Measurements from ENCODE around the gene LIN28A. TPM values are rescaled to one million over a fixed set of nuclear protein-coding genes. Genes with fewer than 3 reads are reported as not detected.

Gene LIN28A
- total and polyA plus RNA-seq, 2 donors: under 0.01 to 0.05 TPM

- Histone ChIP-seq H3K27ac (ENCODE audit: low read depth in 1 of 2, low read length in 1 of 2) (no peak overlapping the region), H3K4me3 (ENCODE audit: low read length in 2 of 2) (no peak overlapping the region), H3K27me3 (ENCODE audit: control insufficient read depth in 2 of 2, insufficient read depth in 1 of 2, low read length in 1 of 2) (peaks cover 0 to 12% of the 10 kb centered on the region in 2 donors), H3K4me1 (ENCODE audit: control insufficient read depth in 2 of 2, insufficient read depth in 2 of 2, low read length in 2 of 2) (no peaks in the 10 kb centered on the region), H3K36me3 (ENCODE audit: control insufficient read depth in 2 of 2, insufficient read depth in 2 of 2, low read length in 1 of 2) (no peaks in the 10 kb centered on the region), H3K9me3 (ENCODE audit: control insufficient read depth in 2 of 2, insufficient read depth in 1 of 2, low read length in 1 of 2) (no peaks in the 10 kb centered on the region)
- DNase-seq (ENCODE audit: low read depth in 6 of 9, low spot score in 9 of 9): no peak
- WGBS: 88% methylated on average over 3 of the region's 3 CpGs
These were observed 8.7 kb upstream of the LIN28A start for GRCh38 chr1:26401891-26402290.

GRCh38 chr1:26403656-26404055 lies 7.0 kb upstream of the LIN28A start:
- Histone ChIP-seq H3K36me3 (ENCODE audit: control insufficient read depth in 2 of 2, insufficient read depth in 2 of 2, low read length in 1 of 2) (no peaks in the 10 kb centered on the region), H3K4me1 (ENCODE audit: control insufficient read depth in 2 of 2, insufficient read depth in 2 of 2, low read length in 2 of 2) (peaks cover 0 to 1% of the 10 kb centered on the region in 2 donors), H3K27me3 (ENCODE audit: control insufficient read depth in 2 of 2, insufficient read depth in 1 of 2, low read length in 1 of 2) (peaks cover under 1 to 14% of the 10 kb centered on the region in 2 donors), H3K27ac (ENCODE audit: low read depth in 1 of 2, low read length in 1 of 2) (no peak overlapping the region), H3K9me3 (ENCODE audit: control insufficient read depth in 2 of 2, insufficient read depth in 1 of 2, low read length in 1 of 2) (no peaks in the 10 kb centered on the region), H3K4me3 (ENCODE audit: low read length in 2 of 2) (no peak overlapping the region)
- no peak for DNase-seq (ENCODE audit: low read depth in 6 of 9, low spot score in 9 of 9)
- 44% methylated on average over 4 of the region's 4 CpGs for WGBS

GRCh38 chr1:26404641-26405040 lies 6.0 kb upstream of the LIN28A start:
- H3K36me3 ChIP-seq (ENCODE audit: control insufficient read depth in 2 of 2, insufficient read depth in 2 of 2, low read length in 1 of 2): no peaks in the 10 kb centered on the region
- H3K27me3 ChIP-seq (ENCODE audit: control insufficient read depth in 2 of 2, insufficient read depth in 1 of 2, low read length in 1 of 2): peaks cover 8 to 24% of the 10 kb centered on the region in 2 donors
- no peak overlapping the region for H3K4me3 ChIP-seq (ENCODE audit: low read length in 2 of 2)
- no peak for DNase-seq (ENCODE audit: low read depth in 6 of 9, low spot score in 9 of 9)
- no peak overlapping the region for H3K27ac ChIP-seq (ENCODE audit: low read depth in 1 of 2, low read length in 1 of 2)
- H3K4me1 ChIP-seq (ENCODE audit: control insufficient read depth in 2 of 2, insufficient read depth in 2 of 2, low read length in 2 of 2): peaks cover 6 to 11% of the 10 kb centered on the region in 2 donors
- 93% methylated on average over 2 of the region's 2 CpGs for WGBS
- H3K9me3 ChIP-seq (ENCODE audit: control insufficient read depth in 2 of 2, insufficient read depth in 1 of 2, low read length in 1 of 2): peaks cover 0 to 4% of the 10 kb centered on the region in 2 donors

GRCh38 chr1:26405281-26405915 lies 5.2 kb upstream of the LIN28A start:
- H3K9me3 ChIP-seq (ENCODE audit: control insufficient read depth in 2 of 2, insufficient read depth in 1 of 2, low read length in 1 of 2): peaks cover 0 to 4% of the 10 kb centered on the region in 2 donors
- no peaks in the 10 kb centered on the region for H3K36me3 ChIP-seq (ENCODE audit: control insufficient read depth in 2 of 2, insufficient read depth in 2 of 2, low read length in 1 of 2)
- H3K4me3 ChIP-seq (ENCODE audit: low read length in 2 of 2): no peak overlapping the region
- H3K27ac ChIP-seq (ENCODE audit: low read depth in 1 of 2, low read length in 1 of 2): no peak overlapping the region
- peaks cover 14 to 31% of the 10 kb centered on the region in 2 donors for H3K27me3 ChIP-seq (ENCODE audit: control insufficient read depth in 2 of 2, insufficient read depth in 1 of 2, low read length in 1 of 2)
- WGBS: 88% methylated on average over 7 of the region's 7 CpGs
- no peak for DNase-seq (ENCODE audit: low read depth in 6 of 9, low spot score in 9 of 9)
- peaks cover 6 to 15% of the 10 kb centered on the region in 2 donors for H3K4me1 ChIP-seq (ENCODE audit: control insufficient read depth in 2 of 2, insufficient read depth in 2 of 2, low read length in 2 of 2)

GRCh38 chr1:26408604-26409003 lies 2.0 kb upstream of the LIN28A start:
- no peak overlapping the region for H3K27ac ChIP-seq (ENCODE audit: low read depth in 1 of 2, low read length in 1 of 2)
- H3K27me3 ChIP-seq (ENCODE audit: control insufficient read depth in 2 of 2, insufficient read depth in 1 of 2, low read length in 1 of 2): peaks cover 39 to 60% of the 10 kb centered on the region in 2 donors
- peaks cover 10 to 15% of the 10 kb centered on the region in 2 donors for H3K4me1 ChIP-seq (ENCODE audit: control insufficient read depth in 2 of 2, insufficient read depth in 2 of 2, low read length in 2 of 2)
- DNase-seq (ENCODE audit: low read depth in 6 of 9, low spot score in 9 of 9): peak; percentile 54 to 89 (median 74)
- no peaks in the 10 kb centered on the region for H3K36me3 ChIP-seq (ENCODE audit: control insufficient read depth in 2 of 2, insufficient read depth in 2 of 2, low read length in 1 of 2)
- H3K4me3 ChIP-seq (ENCODE audit: low read length in 2 of 2): no peak overlapping the region
- 1% methylated on average over 12 of the region's 12 CpGs for WGBS
- H3K9me3 ChIP-seq (ENCODE audit: control insufficient read depth in 2 of 2, insufficient read depth in 1 of 2, low read length in 1 of 2): peaks cover 0 to 4% of the 10 kb centered on the region in 2 donors

- H3K36me3 ChIP-seq (ENCODE audit: control insufficient read depth in 2 of 2, insufficient read depth in 2 of 2, low read length in 1 of 2): no peaks in the 10 kb centered on the region
- H3K4me1 ChIP-seq (ENCODE audit: control insufficient read depth in 2 of 2, insufficient read depth in 2 of 2, low read length in 2 of 2): peaks cover 10 to 15% of the 10 kb centered on the region in 2 donors
- H3K9me3 ChIP-seq (ENCODE audit: control insufficient read depth in 2 of 2, insufficient read depth in 1 of 2, low read length in 1 of 2): peaks cover 0 to 4% of the 10 kb centered on the region in 2 donors
- no peak overlapping the region for H3K27ac ChIP-seq (ENCODE audit: low read depth in 1 of 2, low read length in 1 of 2)
- DNase-seq (ENCODE audit: low read depth in 6 of 9, low spot score in 9 of 9): peak in 3 of 9 donors; percentile 34 to 61 (median 49)
- 4% methylated on average over 16 of the region's 16 CpGs for WGBS
- peaks cover 40 to 61% of the 10 kb centered on the region in 2 donors for H3K27me3 ChIP-seq (ENCODE audit: control insufficient read depth in 2 of 2, insufficient read depth in 1 of 2, low read length in 1 of 2)
- H3K4me3 ChIP-seq (ENCODE audit: low read length in 2 of 2): no peak overlapping the region
These were observed 1.3 kb upstream of the LIN28A start for GRCh38 chr1:26409191-26409807.

GRCh38 chr1:26411624-26412074 lies 1.0 kb downstream of the LIN28A start:
- H3K4me1 ChIP-seq (ENCODE audit: control insufficient read depth in 2 of 2, insufficient read depth in 2 of 2, low read length in 2 of 2): peaks cover 10 to 15% of the 10 kb centered on the region in 2 donors
- WGBS: 15% methylated on average over 20 of the region's 20 CpGs
- no peak for DNase-seq (ENCODE audit: low read depth in 6 of 9, low spot score in 9 of 9)
- peaks cover 44 to 81% of the 10 kb centered on the region in 2 donors for H3K27me3 ChIP-seq (ENCODE audit: control insufficient read depth in 2 of 2, insufficient read depth in 1 of 2, low read length in 1 of 2)
- H3K36me3 ChIP-seq (ENCODE audit: control insufficient read depth in 2 of 2, insufficient read depth in 2 of 2, low read length in 1 of 2): no peaks in the 10 kb centered on the region
- no peak overlapping the region for H3K4me3 ChIP-seq (ENCODE audit: low read length in 2 of 2)
- peaks cover 0 to 4% of the 10 kb centered on the region in 2 donors for H3K9me3 ChIP-seq (ENCODE audit: control insufficient read depth in 2 of 2, insufficient read depth in 1 of 2, low read length in 1 of 2)
- H3K27ac ChIP-seq (ENCODE audit: low read depth in 1 of 2, low read length in 1 of 2): no peak overlapping the region

- H3K4me3 ChIP-seq (ENCODE audit: low read length in 2 of 2): no peak overlapping the region
- no peak overlapping the region for H3K27ac ChIP-seq (ENCODE audit: low read depth in 1 of 2, low read length in 1 of 2)
- DNase-seq (ENCODE audit: low read depth in 6 of 9, low spot score in 9 of 9): no peak
- H3K4me1 ChIP-seq (ENCODE audit: control insufficient read depth in 2 of 2, insufficient read depth in 2 of 2, low read length in 2 of 2): peaks cover 10 to 18% of the 10 kb centered on the region in 2 donors
- H3K9me3 ChIP-seq (ENCODE audit: control insufficient read depth in 2 of 2, insufficient read depth in 1 of 2, low read length in 1 of 2): peaks cover 0 to 4% of the 10 kb centered on the region in 2 donors
- H3K36me3 ChIP-seq (ENCODE audit: control insufficient read depth in 2 of 2, insufficient read depth in 2 of 2, low read length in 1 of 2): no peaks in the 10 kb centered on the region
- WGBS: 28% methylated on average over 9 of the region's 9 CpGs
- H3K27me3 ChIP-seq (ENCODE audit: control insufficient read depth in 2 of 2, insufficient read depth in 1 of 2, low read length in 1 of 2): peaks cover 44 to 82% of the 10 kb centered on the region in 2 donors
These were observed 1.7 kb downstream of the LIN28A start for GRCh38 chr1:26412180-26412840.

GRCh38 chr1:26413031-26413430 lies 2.4 kb downstream of the LIN28A start:
- H3K27ac ChIP-seq (ENCODE audit: low read depth in 1 of 2, low read length in 1 of 2): no peak overlapping the region
- peaks cover 0 to 4% of the 10 kb centered on the region in 2 donors for H3K9me3 ChIP-seq (ENCODE audit: control insufficient read depth in 2 of 2, insufficient read depth in 1 of 2, low read length in 1 of 2)
- H3K36me3 ChIP-seq (ENCODE audit: control insufficient read depth in 2 of 2, insufficient read depth in 2 of 2, low read length in 1 of 2): no peaks in the 10 kb centered on the region
- H3K4me3 ChIP-seq (ENCODE audit: low read length in 2 of 2): no peak overlapping the region
- WGBS: 10% methylated on average over 1 of the region's 1 CpG
- no peak for DNase-seq (ENCODE audit: low read depth in 6 of 9, low spot score in 9 of 9)
- peaks cover 44 to 82% of the 10 kb centered on the region in 2 donors for H3K27me3 ChIP-seq (ENCODE audit: control insufficient read depth in 2 of 2, insufficient read depth in 1 of 2, low read length in 1 of 2)
- H3K4me1 ChIP-seq (ENCODE audit: control insufficient read depth in 2 of 2, insufficient read depth in 2 of 2, low read length in 2 of 2): peaks cover 10 to 19% of the 10 kb centered on the region in 2 donors

Data from thymus (tissue), 11 donors.